Activated CD4-positive, CD25-positive, alpha-beta regulatory T cell treated with anti-CD3 and anti-CD28 coated beads, Interleukin-2, amount 50 U/mL, for 24 hours (primary cell): ENCODE measurements around the gene SACM1L.

Experiments
- ATAC-seq, 2 donors: fragments of 150-1000 bp; cut with Tn5 transposase; one replicate each; pipeline ENCODE4 v1.10.0; 2021; ENCODE audit warnings: mild to moderate bottlenecking in 1 of 2, moderate library complexity in 1 of 2

Gene SACM1L

GRCh38 chr3:45771831-45772230 lies 82.6 kb downstream of the SACM1L start:
- no peak for ATAC-seq

- ATAC-seq = peak in 1 of 2 donors; percentile 27
Measured at GRCh38 chr3:45772341-45773035, 83.3 kb downstream of the SACM1L start.

DNA sequence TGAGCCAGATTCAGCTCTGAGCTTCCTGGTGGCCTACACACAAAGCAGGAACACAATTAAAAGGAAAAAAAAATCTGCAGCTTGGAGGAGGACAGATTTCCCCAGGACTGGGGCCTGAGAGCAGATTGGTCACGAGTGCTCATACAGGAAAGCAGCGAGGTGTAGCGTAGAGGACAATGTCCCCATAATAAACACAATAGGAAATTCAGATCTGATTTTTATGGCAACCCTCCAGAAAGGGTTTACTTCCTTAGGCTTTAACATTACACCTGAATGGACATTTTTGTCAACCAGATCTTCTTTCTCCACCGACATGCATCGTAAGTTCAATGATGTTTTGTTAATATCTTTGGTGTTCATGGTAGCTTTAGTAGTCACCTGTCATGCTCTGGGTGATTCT lies 83.9 kb downstream of the SACM1L start:
- ATAC-seq = no peak

- no peak for ATAC-seq
Measured at GRCh38 chr3:45773714-45774449, 84.7 kb downstream of the SACM1L start.

DNA sequence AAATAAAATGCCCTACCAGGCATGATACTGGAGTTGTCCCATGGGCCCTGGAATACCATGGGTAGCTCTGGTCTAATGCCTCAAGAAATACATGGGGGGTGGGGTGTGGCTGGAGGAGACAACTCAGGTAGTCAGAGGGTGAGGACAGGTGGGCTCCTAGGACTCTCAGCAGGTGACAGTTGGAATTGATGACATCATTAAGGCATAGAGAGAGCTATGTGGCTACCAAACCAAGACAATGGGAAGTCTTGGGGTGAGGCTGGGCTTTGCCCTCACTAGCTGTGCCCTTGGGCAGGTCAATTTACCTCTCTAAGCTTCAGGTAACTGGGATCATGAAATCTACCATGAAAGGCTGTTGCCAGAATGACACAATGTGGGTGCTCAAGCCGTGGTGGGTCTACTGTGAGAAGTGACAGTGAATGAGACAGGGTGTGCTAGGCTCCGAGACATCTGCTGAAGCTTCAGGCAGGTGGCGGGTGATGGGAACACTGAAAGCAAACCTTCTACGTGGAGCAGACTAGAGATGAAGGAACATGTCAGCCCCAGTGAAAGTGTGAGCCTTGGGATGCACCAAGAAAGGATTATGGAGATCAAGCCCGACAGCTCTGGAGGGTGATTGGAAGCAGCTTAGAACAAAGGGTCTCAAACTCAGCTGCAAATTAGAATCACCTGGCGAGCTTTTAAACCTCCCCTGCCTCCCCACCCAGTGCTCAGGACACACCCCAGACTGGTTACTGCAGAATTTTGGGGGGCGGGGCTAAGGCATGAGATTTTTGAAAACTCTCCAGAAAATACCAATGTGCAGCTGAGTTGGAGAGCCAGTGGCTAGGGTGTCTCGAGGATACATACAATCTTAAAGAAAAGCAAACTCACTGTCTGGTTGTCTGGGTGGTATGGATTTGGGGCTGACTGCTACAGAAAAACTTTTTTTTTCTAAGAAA lies 85.7 kb downstream of the SACM1L start:
- no peak for ATAC-seq

- ATAC-seq = no peak
Measured at GRCh38 chr3:45775571-45776300, 86.5 kb downstream of the SACM1L start.

DNA sequence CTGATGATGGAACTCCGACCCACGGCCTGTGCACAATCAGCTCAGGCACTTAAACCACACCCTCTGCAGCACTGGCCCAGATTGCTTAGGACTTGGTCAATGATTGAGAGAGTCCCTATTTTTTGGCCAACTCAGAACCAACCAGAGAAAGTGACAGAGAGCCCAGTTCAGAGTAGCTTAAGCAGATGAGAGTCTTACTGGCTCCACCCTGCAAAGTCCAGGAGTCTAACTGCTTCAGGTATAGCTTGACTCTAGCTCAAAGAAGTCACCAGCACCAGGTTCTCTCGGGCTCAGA lies 87.1 kb downstream of the SACM1L start:
- ATAC-seq = no peak

DNA sequence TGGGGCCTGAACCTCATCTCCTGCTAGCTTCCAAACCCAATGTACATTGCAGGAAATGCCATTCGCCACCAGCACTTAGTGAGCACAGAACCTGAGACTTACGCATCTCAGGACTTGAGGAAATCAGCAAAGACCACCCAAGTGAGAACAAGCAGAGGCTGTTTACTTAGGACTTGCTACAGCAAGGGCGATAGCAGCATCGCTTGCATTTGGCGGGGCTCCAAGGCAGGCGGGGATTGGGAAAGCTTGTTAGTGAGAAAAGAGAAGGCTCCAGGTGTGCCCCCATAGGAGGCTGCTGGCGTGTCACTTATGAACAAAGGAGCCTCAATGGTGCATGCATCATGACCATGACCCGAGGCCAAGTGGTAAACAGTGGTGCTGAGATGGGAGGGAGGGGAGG lies 87.4 kb downstream of the SACM1L start:
- ATAC-seq = no peak

- ATAC-seq = no peak
Measured at GRCh38 chr3:45777111-45777745, 88.0 kb downstream of the SACM1L start.

DNA sequence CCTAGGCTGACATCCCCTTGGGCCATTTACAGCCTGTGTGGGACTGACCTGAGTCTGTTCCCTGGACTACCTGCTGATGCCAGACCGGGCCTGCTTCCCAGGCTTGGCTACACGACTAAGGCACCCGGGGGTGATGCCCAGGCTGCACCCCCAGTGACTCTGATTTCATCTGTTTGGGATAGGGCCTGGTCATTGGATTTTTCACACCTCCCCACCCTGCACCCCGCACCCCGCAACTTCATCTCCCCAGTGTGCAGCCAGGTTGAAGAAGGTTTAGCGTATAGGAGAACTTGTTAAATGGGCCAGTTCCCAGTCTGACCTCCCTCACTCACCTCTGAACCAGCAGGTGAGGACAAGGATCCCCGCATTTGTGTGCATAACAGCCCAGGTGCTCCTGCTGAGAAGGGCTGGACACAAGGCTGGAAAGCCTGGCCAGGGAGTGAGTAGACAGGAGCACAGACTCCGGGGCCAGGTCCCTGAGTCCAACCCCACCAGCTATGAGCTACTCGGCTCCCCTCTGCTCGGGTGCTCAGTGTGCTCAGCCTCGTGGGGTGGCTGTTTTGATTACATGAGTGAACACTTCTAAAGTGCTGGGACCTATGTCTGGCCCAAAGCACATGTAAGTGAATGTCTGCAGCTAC lies 88.7 kb downstream of the SACM1L start:
- no peak for ATAC-seq

DNA sequence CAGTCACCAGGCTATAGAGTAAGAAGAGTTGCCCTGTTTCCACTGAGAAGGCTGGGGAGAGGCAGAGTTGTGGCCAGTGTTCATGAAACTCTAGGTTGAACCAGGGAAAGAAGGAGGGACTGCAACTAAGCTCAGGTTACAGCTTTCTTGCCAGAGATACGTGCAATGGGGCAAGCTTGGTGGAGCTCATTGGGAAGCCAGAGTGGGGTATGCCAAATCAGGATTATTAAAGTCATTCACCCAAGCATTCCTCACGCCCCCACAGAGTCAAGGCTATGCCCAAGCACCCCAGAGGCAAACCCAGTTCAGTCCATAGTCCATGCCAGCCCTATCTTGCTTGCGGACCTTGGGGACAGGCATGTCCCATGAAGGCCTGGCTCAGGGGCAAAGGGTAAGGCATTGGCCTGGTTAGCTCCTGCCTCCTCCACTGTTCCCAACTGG lies 89.6 kb downstream of the SACM1L start:
- ATAC-seq = no peak

GRCh38 chr3:45779746-45780735 lies 90.8 kb downstream of the SACM1L start:
- ATAC-seq = no peak

GRCh38 chr3:45781271-45781670 lies 92.1 kb downstream of the SACM1L start:
- no peak for ATAC-seq

DNA sequence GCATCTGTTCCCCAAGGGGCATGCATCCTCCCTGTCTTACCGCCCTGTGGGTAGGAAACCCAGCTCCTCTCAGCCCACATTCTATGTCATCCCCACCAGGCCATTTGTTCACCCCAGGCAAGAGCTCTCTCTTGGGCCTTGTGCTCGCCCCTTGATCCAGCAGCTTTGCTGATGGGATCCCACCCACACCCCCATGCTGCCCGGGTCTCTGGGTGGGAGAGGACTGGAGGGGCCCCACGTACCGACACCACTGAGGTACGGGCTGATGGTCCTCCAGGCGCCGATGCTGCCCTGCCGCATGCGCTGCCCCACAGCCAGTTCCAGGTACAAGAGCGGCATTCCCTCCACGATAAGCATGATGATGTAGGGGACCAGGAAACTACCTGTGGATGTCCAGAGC lies 92.6 kb downstream of the SACM1L start:
- no peak for ATAC-seq

GRCh38 chr3:45782381-45782780 lies 93.2 kb downstream of the SACM1L start:
- no peak for ATAC-seq

DNA sequence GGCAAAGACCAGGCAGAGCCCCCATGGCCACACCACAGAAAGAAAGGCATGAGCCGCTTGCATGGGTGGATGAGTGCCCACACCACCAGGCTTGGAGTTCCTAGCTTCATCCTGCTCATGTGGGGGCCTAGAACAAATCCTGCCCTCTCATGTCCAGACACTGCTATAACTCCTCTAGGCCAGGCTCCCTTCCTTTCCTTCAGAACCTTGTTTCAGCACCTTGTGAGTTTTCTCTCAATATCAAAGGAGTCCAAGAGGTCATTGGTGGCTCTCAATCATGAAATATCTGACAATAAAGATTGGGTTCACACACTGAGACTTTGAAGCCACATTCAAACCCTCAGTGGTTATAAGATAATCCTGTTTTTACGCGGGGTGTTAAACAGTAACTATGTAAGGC lies 94.5 kb downstream of the SACM1L start:
- ATAC-seq = no peak

DNA sequence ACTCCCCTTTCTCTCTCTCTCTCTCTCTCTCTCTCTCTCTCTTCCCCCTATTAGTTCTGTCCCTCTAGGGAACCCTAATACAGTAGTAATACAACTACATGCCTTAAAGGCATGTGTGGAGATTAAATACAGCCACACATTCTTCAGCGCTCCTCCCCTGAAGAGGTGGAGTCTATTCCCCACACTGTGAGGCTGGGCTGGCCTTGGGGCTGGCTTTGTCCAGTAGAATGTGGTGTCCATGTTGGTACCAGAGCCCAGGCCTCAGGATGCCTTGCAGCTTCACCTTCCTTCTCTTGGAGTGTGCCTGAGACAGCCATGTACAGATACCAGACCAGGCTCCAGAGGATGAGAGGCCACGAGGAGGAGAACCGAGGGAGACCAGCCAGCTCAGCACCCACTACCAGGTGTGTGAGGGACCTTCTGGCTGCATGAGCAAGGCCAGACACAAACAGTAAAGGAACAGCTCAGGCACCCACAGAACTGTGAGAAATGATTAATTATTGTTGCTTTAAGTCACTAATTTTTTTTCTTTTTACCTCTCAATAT lies 96.5 kb downstream of the SACM1L start:
- no peak for ATAC-seq

DNA sequence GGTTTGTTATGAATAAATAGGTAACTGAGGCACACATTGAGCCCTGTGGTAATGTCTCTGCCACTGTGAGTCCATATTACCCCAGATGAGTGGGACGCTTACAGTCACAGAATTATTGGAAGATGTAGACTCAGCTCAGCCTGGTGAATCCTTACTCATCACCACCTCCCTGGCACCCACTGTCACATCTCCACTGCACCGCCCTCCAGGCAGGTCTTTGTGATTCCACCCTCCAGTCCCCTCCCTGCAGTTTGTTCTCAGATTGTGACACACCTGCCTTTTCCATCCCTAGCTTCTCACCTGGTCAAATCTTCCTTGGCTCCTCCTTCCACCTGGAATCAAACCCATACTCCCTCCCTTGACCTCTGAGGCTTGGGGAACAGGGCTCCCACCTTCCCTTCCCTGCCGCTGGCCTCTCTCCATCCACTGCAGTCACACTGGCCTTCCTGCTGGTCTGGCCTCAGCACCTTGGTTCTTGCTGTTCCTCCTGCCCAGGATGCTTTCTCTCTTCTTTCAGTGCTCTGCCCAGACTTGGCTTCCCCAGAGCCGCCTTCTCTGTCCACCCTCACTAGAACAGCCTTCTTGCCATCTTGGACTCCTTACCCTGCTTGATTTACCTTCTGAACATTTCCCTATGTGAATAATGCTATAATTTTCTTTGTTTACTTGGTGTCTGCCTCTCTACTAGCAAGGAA lies 97.8 kb downstream of the SACM1L start:
- no peak for ATAC-seq

DNA sequence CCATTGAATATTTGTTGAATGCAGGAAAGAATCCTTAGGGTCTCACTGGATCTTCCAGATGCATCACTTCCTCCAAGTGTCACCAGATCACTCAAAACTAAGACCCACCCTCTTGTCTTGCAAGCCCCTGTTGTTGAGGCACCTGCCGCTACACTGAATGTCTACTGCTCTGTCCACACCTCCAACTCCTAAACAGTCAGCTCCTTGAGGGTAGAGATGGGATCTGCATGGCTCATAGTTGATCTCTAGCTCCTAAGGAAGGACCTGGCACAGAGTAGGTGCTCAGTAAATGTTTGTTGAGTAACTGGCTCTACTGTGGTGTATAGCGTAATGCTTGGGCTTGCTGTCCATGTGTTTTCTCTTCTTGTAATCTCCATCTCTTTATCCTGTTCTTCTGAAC lies 98.4 kb downstream of the SACM1L start:
- ATAC-seq = no peak
